ENCODE results near the gene CCDC97. TPM values are rescaled to one million over a fixed set of nuclear protein-coding genes. Genes with fewer than 3 reads are reported as not detected.
A peak's percentile ranks its signal among the peaks of the same experiment; 100 is the strongest.

Gene CCDC97
- total RNA-seq, 1 donor from 2014 or later: 36.7 TPM

DNA sequence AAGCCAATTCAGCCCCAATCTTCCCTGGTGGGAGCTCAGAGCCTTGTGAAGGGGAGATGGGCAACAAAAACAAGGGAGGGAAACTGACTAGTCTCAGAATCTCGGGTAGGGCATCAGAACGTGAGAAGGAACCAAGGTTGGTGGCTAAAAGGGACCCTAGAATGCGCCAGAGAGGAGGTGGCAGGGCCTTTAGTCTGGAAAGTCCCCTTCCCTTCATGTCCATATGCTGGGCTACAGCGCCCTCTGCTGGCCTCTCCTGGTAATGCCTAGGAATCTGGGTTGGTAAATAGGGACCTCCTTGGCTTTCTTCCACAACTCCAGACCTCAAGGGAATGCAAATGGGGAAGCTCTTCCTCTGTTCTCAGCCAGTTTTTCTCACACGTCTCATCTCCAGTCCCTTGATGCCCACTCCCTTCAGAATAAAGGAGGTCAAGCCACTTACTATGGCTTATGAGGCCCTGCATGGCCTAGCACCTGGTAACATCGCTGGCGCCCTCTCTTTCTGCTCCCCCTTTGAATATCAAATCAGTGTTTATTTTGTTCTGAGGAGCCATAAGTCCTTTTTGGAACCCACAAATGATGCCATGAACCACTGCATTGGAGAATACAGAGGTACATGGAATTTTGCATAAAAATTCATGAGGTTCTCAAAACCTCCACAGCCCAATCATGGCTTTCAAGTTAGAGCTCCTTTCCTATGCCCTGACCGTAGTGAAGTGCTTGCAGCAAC lies 1.4 kb upstream of the CCDC97 start:
- Mint-ChIP-seq H3K9me3 (ENCODE audit: unreplicated experiment) (peaks cover 24% of the 10 kb centered on the region), H3K27me3 (ENCODE audit: unreplicated experiment) (peaks cover 15% of the 10 kb centered on the region), H3K36me3 (ENCODE audit: unreplicated experiment) (peaks cover 6% of the 10 kb centered on the region), H3K4me1 (ENCODE audit: low read depth, unreplicated experiment) (peaks cover 21% of the 10 kb centered on the region), H3K27ac (ENCODE audit: unreplicated experiment) (peak overlapping the region; percentile 99), H3K4me3 (ENCODE audit: unreplicated experiment) (peak overlapping the region; percentile 96)
- DNase-seq: peak; percentile 97
- TF ChIP-seq, protein P1, sequence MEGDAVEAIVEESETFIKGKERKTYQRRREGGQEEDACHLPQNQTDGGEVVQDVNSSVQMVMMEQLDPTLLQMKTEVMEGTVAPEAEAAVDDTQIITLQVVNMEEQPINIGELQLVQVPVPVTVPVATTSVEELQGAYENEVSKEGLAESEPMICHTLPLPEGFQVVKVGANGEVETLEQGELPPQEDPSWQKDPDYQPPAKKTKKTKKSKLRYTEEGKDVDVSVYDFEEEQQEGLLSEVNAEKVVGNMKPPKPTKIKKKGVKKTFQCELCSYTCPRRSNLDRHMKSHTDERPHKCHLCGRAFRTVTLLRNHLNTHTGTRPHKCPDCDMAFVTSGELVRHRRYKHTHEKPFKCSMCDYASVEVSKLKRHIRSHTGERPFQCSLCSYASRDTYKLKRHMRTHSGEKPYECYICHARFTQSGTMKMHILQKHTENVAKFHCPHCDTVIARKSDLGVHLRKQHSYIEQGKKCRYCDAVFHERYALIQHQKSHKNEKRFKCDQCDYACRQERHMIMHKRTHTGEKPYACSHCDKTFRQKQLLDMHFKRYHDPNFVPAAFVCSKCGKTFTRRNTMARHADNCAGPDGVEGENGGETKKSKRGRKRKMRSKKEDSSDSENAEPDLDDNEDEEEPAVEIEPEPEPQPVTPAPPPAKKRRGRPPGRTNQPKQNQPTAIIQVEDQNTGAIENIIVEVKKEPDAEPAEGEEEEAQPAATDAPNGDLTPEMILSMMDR (IDR thresholded peaks at IDR 0.05; ENCODE audit: partially characterized antibody, unreplicated experiment): peak; percentile 97

DNA sequence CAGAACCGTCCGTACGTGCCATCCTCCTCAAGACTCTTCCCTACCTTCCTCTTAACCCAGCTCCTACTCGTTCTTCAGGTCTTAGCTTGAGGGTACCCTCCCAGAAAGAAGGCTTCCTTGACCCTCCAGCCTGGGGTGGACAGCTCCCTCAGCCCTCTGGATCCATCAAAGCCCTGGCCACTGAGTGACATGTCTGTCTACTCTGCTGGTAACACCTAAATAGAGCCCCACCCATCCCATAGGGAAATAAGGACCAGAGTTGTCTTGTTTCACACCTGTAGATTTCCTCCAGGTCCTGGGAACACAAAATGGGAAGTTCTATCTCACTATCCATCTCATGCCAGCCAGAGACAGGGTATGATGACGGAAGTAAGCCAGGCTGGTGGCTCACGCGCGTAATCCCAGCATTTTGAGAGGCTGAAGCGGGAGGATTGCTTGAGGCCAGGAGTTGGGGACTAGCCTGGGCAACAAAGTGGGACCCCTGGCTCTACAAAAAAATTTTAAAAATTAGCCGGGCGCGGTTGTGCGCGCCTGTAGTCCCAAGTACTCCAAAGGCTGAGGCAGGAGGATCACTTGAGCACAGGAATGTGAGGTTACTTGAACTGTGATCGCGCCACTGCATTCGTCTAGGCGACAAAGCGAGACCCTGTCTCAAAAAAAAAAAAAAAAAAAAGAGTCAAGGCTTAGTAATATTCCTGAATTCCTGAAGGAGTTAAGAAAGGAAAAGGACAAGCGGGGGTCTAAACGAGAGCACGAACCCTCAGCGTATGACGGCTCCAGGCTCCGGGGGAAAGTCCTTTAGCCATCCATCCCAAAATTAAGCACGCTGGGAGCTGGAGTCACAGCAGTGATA lies 566 bp upstream of the CCDC97 start:
- Mint-ChIP-seq H3K27ac (ENCODE audit: unreplicated experiment) (peak overlapping the region; percentile 99), H3K4me3 (ENCODE audit: unreplicated experiment) (peak overlapping the region; percentile 96), H3K36me3 (ENCODE audit: unreplicated experiment) (peaks cover 7% of the 10 kb centered on the region), H3K4me1 (ENCODE audit: low read depth, unreplicated experiment) (peaks cover 21% of the 10 kb centered on the region), H3K27me3 (ENCODE audit: unreplicated experiment) (peaks cover 11% of the 10 kb centered on the region), H3K9me3 (ENCODE audit: unreplicated experiment) (peaks cover 24% of the 10 kb centered on the region)
- DNase-seq: no peak
- TF ChIP-seq, protein P1 (IDR thresholded peaks at IDR 0.05; ENCODE audit: partially characterized antibody, unreplicated experiment): no peak

DNA sequence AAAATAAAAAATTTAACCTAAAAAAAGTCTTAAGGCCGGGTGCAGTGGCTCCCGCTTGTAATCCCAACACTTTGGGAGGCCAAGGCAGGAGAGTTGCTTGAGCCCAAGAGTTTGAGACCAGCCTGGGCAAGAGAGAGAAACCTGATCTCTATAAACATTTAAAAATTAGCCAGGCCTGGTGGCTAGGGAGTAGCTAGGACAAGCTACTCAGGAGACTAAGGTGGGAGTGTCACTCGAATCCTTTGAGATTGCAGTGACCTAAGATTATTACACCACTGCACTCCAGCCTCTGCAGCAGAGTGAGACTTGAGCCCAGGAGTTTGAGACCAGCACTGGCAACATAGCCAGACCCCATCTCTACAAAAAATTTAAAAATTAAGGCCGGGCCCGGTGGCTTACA lies 1.1 kb downstream of the CCDC97 start:
- TF ChIP-seq, protein P1 (IDR thresholded peaks at IDR 0.05; ENCODE audit: partially characterized antibody, unreplicated experiment): no peak
- H3K4me1 Mint-ChIP-seq (ENCODE audit: low read depth, unreplicated experiment): peaks cover 21% of the 10 kb centered on the region
- peak overlapping the region; percentile 96 for H3K4me3 Mint-ChIP-seq (ENCODE audit: unreplicated experiment)
- no peak overlapping the region for H3K27ac Mint-ChIP-seq (ENCODE audit: unreplicated experiment)
- peaks cover 9% of the 10 kb centered on the region for H3K36me3 Mint-ChIP-seq (ENCODE audit: unreplicated experiment)
- DNase-seq: no peak
- peaks cover 10% of the 10 kb centered on the region for H3K27me3 Mint-ChIP-seq (ENCODE audit: unreplicated experiment)
- peaks cover 22% of the 10 kb centered on the region for H3K9me3 Mint-ChIP-seq (ENCODE audit: unreplicated experiment)

DNA sequence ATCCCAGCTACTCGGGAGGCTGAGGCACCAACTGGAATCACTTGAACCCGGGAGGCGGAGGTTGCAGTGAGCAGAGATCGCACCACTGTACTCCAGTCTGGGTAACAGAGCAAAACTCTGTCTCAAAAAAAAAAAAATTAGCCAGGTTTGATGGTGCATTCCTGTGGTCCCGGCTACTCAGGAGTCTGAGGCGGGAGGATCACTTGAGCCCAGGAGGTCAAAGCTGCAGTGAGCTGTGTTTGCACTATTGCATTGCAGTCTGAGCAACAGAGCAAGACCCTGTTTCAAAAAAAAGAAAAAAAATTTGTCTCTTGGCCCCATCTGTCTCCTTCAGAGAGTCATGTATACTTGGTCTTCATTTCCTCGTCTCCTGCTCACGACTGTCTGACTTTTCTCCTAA lies 1.6 kb downstream of the CCDC97 start:
- Mint-ChIP-seq H3K27me3 (ENCODE audit: unreplicated experiment) (peaks cover 10% of the 10 kb centered on the region), H3K27ac (ENCODE audit: unreplicated experiment) (no peak overlapping the region), H3K9me3 (ENCODE audit: unreplicated experiment) (peaks cover 22% of the 10 kb centered on the region), H3K4me1 (ENCODE audit: low read depth, unreplicated experiment) (peaks cover 21% of the 10 kb centered on the region), H3K36me3 (ENCODE audit: unreplicated experiment) (peaks cover 12% of the 10 kb centered on the region), H3K4me3 (ENCODE audit: unreplicated experiment) (peak overlapping the region; percentile 96)
- TF ChIP-seq, protein P1 (IDR thresholded peaks at IDR 0.05; ENCODE audit: partially characterized antibody, unreplicated experiment): no peak
- DNase-seq: no peak
